Measurements from ENCODE around the gene MAP3K5.
"Not testable (repeated sequence)": the region's sequence is repeated elsewhere in the genome, so short reads cannot be mapped to it uniquely, and the experiment has no call there.

The MAP3K5 gene

DNA sequence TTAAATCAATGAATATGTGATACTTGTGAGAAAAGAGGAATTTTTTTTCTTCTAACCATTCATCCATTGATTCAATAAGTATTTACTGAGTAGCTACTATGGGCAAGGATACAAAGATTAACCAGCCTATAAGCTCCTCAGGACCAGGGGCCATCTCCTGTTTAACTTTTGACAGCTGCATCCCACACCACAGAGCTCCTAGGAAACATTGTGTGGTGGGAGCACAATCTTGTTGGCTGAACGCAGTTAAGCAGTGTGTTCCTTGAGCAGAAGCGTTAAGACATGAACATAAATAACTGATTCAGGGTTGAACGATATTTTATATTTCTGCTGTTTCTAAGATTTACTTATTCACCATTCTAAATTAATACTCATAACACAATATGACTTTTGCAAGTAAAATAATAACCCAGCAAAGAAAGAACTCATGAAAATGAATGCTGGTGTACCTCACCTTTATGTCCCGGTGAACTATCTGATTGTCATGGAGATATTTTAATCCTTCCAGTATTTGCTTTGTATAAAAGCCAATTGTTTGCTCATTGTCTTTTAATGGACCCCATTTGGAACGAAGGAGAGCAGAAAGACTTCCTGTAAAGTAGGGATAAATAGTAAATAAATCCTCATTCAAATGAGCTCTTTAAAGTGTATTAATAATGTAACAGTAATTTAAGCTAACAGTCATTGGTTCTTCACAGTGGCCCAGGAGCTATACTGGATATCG, 179.4 kb downstream of the MAP3K5 start:
- DNase-seq (ENCODE audit: low read depth in 4 of 4, low spot score in 1 of 4), result no peak

DNA sequence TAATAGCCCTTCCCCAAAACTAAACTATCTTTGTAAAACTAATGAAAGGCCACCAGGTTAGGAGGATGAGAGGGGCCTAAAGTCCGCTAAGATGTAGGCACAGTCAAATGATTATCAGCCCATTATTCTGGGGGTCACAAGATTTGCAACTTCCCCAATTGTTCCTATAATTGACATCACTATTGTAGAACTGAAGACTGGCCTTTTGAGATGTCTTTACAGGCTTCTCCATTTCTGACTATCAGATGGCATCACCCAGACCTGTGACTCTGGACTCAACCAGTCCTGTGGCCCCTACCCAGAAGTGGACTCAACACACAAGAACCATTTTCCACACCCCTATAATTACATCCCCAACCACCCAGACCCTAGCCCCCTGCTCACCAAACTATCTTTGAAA, 180.5 kb downstream of the MAP3K5 start:
- DNase-seq (ENCODE audit: low read depth in 4 of 4, low spot score in 1 of 4), result no peak

DNA sequence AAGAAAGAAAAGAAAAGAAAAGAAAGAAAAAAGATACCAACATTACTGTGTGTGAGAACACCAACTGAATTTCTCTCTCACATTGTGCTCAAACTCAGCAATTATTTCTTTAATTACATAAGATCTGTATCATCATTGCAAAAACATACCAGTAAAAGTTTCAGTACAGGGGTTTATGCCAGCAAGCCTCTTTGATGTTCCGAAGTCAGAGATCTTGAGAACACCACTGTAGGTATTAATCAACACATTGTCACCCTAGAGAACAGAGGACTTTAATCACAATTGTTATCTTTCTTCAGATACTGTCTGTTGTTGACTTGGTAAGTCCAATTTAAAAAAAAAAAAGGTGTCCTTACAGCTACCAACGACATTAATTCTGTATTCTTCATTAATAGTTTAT, 181.1 kb downstream of the MAP3K5 start:
- no peak for DNase-seq (ENCODE audit: low read depth in 4 of 4, low spot score in 1 of 4)

DNA sequence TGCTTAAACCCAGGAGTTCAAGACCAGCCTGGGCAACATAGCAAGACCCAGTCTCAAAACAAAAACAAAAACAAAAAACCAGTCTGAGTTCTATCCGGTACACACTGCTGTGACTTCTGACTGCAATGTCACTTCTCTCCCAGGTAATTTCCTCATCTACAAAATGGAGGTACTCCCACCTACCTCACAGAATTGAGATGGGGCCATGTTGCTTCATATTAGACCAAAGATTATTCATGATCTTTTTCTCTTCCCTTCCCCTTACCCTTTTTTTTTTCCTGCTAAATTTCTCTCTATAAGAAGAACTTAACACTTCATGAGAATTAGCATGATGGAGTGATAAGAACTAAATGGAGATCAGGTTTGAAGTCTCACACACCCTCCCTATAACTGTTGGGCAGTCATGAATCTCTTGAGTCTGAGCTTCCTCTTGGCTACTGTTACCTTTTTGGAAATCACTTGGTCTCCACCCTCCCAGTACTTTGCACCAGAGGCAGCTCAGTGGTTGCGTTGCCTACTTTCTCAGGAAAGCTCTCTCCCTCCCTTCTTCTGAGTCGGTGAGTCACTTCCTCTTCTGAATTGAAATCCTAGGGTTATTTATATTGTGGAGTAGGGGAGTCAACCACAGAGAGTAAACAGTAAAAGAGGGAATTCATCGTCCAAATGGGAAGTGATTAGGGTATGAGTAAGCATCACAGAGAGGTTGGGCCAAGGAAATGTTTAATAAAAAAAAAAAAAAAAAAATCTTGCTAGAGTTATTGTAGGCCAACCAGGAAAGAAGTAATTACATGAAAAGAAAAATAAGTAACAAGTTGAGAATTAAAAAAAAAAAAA, 182.2 kb downstream of the MAP3K5 start:
- DNase-seq (ENCODE audit: low read depth in 4 of 4, low spot score in 1 of 4), result no peak

DNA sequence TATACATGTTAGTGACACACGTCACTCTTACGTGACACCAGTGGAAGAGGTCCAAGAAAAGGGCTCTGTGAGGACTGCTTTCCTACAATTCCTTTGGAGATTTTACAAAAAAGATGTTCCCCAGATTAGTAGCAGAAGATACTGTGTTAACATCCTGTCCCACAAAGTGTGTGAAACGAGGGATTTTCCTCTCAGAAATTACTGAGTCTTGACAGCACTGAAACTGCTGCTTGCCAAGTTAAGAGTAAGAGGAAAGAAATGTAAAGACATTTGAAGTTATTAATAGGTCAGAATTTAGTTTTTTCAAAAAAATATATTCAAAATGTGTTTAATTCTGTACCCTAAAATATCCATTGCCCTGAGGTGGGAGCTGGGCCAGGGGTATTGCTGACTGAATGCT, 183.3 kb downstream of the MAP3K5 start:
- no peak for DNase-seq (ENCODE audit: low read depth in 4 of 4, low spot score in 1 of 4)

DNA sequence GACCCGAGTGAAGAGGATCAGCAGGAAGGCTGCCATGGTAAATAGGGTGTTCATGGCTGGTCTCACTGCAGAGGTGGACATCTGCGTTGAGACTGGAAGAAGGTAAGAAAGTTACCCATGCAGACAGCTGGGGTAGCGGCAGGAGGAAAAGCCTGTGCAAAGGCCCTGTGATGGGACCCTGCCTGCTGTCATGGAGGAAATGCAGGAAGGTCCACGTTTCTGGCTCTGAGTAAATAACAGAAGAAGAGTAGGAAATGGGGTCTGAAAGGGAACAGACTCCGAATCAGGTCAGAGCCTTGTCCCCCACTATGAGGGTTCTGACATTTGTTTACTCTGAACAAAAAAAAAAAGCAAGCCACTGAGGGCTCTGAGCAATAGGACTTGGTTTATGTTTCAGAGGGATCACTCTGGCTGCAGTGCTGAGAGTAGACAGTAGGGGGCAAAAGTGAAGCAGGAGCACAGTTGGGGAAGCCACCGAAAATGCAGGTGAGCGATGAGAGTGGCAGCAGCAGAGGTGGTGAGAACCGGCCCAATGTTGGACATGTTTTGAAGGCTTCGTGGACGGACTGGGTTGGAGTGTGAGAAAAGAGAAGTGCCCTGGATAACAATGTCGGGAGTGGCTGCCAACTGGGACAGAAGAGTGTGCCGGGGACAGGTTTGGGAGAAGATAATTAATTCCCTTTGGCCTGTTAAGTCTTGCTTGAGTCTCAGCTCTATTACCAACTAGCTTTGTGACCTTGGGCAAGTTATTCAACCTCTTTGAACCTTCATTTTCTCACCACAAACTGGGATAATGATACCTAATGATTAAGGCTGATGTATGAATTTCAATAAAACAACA, 184.1 kb downstream of the MAP3K5 start:
- DNase-seq (ENCODE audit: low read depth in 4 of 4, low spot score in 1 of 4), result peak; percentile 56 to 73 (median 66)

DNA sequence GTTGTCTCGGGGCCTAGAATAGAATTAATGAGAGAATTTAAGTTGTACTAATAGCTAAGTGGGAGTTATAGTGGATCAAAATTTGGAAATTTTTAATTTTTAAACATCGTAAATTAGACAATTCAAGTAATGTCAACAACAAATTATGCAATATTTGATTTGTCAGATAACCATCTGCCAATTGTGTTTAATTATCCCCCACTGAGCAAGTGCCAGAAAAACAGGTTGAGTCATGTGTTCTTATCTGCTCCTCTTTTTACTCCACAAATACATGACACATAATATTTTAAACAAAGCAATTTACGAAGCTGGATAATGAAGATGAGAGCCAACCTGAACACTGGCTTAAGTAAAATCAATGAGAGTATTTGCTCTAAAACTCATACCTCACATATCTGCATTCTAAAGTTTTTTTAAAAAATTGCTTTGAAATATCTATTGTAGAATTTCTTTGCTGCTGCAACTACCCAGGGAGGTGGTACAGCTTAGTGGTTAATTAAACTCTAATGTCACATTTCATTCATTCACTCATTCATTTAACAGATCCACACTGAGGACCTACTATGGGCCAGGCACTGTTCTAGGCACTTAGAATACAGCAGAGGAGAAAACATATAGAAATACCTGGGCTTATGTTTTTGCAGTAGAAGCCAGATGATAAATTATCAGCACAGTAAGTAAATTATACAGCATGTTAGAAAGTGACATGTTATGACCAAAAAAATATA, 184.9 kb downstream of the MAP3K5 start:
- no peak for DNase-seq (ENCODE audit: low read depth in 4 of 4, low spot score in 1 of 4)

DNA sequence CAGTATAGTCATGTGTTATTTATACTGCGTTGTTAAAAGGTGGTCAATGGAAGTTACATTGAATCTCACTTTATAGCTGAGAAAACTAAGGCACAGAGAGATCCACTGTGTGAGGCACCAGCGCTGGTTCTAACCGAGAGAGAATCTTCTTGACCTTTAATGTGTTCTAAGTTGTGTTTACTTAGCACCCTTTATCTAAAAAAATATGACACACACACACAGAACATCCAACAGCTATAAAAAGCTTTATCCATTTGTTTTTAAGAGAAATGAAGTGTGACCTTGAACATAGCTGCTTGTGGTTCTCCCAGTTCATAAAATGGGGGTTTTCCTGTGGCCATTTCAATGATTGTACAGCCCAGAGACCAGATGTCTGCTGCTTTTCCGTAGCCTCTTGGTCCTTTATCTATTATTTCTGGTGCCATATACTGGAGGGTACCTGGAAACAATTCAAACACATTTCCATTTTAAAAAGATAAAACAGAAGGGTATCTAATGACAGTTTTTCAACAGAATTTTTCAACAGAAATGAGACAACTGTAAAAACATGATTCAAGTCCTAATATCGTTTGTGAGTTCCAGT, 187.3 kb downstream of the MAP3K5 start:
- no peak for DNase-seq (ENCODE audit: low read depth in 4 of 4, low spot score in 1 of 4)

DNA sequence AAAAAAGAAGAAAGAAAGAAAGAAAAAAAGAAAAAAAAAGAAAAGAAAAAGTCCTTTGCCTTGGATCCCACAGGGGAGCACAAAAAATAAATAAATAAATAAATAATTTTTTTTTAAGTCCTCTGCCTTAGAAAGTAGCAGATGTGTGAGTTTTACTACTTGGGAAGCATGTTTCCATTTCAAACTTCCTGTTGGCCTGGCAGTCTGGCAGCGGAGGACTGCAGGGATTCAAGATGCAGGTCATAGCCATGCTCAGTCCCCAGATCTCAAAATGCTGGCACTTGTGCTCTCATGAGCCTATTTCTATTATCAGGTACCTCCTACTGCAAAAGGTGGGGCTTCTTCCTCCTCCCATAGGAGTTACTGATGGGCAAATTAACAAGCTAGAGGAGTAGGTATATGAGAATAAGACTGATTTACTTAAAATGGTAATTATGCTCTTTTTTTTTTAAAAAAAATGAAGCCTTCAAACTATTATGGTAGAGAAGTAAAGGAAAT, 187.9 kb downstream of the MAP3K5 start:
- DNase-seq (ENCODE audit: low read depth in 4 of 4, low spot score in 1 of 4), result no peak

DNA sequence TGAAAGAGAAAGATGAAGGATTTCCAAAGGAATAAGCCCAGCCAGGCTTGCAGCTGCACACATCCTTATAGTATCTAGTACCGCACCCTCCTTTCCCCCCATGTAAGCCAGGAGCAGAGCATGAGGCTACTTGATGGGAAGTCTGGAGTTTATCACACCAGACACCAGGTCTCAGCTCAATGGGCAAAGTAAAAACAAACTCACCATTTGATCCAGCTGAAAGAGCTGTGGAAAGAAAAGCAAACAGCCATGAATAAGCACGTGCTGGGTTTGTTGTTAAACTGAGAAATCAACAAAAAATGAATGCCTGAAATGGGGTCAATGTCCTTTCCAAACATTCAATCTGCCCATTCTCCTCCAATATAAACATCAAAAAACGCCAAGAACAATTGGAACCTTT, 191.5 kb downstream of the MAP3K5 start:
- DNase-seq (ENCODE audit: low read depth in 4 of 4, low spot score in 1 of 4), result no peak

DNA sequence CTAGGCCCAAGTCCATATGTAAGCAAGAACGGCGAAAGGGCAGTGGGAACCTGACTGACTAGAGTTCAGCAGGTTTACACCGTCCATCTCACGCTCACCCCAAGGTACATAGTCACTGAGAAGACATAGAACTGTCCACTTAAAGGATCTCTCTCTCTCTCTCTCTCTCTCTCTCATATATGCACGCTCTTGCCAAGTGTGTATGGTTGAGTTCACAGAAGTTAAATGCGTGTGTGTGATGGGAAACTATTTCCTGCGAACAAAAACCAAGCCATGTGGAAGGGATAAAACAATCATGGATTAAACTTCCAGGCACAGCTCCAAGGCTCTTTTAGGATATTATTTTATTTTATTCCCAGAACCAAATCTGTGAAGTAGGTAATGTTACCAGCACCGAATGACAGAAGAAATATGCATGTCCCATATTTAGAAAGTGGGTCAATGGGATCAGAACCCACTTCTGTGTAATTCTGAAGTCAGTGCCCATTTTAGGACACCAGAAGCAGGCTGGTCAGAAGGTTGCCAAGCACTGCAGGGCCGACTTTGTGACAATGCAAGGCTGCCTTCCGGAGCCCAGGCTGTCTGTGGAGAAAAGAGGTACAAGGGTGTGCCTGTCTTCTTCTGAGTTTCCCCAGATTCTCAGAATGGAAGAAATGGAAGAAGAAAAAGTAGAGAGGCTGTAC, 192.8 kb downstream of the MAP3K5 start:
- no peak for DNase-seq (ENCODE audit: low read depth in 4 of 4, low spot score in 1 of 4)

DNA sequence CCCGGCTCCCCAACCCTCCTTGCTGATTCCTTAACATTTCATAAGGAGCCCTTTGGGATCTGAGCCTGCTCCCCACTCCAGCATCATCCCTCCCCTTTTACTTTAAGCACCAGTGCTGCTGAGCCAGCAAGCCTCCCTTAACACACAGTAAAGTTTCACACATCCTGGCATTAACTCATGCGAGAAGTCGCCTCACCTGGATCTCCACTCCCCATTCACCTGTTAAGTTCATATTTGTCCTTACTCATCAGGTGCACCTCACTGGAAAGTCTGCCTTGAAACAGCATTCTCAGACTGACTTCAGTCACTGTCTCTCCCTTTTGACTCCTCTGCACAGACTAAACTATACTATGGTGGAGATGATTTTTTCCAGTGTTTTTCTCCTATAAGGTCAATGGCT, 194.2 kb downstream of the MAP3K5 start:
- DNase-seq (ENCODE audit: low read depth in 4 of 4, low spot score in 1 of 4), result no peak

DNA sequence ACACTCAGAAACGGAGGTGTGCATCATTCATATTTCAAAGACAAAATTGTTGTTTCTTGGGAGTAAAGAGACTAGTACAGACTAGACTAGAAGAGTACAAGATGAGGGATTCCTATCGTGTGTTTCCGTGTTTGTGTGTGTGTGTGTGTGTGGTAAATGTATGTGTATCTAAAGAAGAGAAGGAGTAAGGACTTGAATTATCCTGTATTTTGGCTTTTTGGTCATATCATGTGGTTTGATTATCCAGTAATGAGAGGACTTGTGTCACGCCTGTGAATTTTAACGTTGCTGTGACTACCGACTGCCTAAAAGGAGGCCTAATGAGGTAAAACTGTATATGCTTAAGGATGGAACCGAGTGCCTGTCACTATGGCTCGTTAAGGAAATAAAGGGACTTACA, 197.6 kb downstream of the MAP3K5 start:
- no peak for DNase-seq (ENCODE audit: low read depth in 4 of 4, low spot score in 1 of 4)

DNA sequence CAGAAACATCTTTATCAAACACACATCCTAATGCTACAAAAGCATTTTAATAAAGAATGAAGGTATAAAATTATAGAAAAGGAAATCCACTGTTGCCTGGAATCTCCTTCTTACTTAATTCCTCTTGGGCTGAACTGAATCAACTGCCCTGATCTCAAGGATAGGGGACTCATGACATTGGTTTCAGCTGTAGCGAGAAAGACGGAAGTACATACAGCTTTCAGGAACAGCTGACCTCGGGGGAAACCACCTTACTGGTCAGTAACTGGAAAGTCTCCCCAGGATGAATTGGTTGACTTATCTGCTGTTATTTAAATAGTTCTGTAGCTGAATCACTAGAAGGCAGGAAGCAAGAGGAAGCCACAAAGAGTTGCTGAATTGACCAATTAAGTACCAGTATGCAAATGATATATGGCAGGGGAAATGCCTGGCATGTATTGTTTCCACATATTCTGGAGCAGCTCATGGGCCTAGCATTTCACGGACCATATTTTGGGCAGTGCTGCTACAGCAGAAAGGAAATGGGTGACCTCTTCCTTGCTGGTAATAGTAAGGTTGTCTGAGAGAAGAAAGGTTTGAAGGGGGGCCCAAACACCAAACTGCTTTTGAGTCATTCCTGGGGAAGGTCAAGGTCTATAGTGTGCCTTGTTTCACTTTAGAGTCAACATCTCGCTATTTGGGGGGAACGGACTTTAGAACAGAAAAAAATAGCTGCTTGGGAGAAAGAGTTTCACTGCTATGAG, 198.4 kb downstream of the MAP3K5 start:
- DNase-seq (ENCODE audit: low read depth in 4 of 4, low spot score in 1 of 4), result peak in 1 of 4 experiments; percentile 21

DNA sequence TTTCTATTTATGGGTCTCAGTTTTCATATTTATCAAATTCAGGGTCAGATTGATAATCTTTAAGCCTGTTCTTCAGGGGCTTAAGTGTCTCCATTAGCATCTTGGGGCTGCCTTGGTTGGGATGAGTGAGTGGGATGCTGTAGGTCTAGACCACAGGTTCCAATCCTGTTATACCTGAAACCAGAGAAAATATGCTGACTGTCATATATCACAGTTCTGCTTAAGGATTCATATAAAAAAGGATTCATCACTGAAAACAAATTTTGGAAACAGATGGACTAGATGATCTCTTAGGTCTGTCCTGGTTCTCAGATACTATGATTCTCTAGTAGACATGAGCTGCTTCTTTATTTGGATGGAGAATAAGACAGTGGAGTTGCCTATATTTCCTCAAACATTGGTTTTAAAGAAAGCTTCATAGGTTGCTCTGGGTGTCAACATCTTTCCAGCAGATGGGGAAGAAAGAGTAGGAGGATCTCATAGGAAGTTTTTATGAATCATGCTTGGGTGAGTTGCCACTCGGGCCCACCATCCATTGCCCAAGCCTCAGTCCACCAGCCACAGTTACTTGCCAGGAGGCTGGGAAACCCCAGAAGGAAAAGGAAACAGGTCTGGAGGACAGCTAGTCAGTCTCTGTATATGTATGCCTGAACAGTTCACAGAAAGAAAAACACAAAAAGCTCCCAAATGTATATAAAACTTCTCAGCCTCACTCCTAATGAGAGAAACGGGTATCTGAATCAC, 199.2 kb downstream of the MAP3K5 start:
- no peak for DNase-seq (ENCODE audit: low read depth in 4 of 4, low spot score in 1 of 4)

DNA sequence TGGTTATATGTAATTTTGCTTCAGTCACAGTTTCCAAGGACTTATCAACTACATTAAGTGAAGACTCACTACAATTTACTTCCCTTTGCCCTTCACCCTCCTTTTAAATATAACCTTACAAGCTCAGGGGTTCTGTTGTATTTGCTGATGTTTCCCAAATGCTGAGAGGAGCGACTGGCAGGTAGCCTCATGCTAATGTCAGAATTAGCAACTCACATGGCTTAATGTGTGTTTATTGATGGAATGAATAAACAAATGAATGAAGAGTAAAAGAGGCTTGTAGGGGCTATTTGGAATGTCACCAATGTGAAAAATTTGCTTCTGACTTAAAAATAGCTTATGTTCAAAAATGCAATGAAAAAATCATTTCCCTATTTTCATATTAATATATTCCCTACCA, 200.7 kb downstream of the MAP3K5 start:
- DNase-seq (ENCODE audit: low read depth in 4 of 4, low spot score in 1 of 4), result no peak

DNA sequence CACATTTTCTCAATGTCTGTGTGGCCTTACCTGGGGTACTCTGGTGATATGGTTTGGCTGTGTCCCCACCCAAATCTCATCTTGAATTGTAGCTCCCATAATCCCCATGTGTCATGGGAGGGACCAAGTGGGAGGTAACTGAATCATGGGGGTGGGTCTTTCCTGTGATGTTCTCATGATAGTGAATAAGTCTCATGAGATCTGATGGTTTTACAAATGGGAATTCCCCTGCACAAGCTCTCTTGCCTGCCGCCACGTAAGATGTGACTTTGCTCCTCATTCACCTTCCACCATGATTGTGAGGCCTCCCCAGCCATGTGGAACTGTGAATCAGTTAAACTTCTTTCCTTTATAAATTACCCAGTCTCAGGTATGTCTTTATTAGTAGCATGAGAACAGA, 201.4 kb downstream of the MAP3K5 start:
- DNase-seq (ENCODE audit: low read depth in 4 of 4, low spot score in 1 of 4), result not testable (repeated sequence)

DNA sequence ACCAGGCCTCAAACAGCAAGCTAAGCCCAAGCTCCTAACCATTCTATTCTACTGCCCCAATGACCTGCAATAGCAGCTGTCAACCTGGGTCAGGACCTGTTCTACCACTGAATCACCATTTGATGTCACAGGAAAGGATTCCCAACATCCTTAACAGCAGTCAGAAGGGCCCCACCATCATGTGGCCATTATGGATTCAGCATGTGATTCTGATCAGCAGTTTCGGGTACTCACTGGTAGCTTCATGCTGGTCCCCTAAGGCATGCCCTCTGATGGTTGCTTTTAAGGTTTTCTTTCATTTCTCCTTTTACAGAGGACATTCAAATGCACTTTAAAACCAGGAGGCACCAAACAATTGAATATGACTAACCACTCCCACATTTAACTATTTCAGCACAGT, 204.8 kb downstream of the MAP3K5 start:
- DNase-seq (ENCODE audit: low read depth in 4 of 4, low spot score in 1 of 4), result no peak

DNA sequence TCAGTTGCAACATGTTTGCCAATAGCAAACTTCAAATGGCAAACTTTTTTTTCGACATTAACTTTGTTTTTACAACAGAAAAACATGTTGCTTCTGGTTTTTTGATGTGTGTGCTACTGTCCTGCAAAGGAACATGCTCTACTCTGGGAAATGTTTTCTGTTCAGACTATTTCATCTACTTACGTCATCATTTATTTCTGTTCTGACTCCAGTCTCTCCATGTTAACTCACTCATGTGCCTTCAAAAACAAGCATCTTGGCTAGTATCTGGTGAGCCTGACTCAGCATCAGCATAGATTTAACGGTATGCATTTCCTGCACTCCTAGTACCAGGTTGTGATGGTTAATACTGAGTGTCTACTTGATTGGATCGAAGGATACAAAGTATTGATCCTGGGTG, 206.0 kb downstream of the MAP3K5 start:
- no peak for DNase-seq (ENCODE audit: low read depth in 4 of 4, low spot score in 1 of 4)

All from stimulated activated CD4-positive, alpha-beta T cell treated with anti-CD3 and anti-CD28 coated beads, Interleukin-1b, Interleukin-23, amount 100 ng/mL, for 24 hours (primary cell).